NCI-H2227 (cell line): ENCODE data around the gene LYPD6B.
A peak's percentile ranks its signal among the peaks of the same experiment; 100 is the strongest.

Experiments used
- DNase-seq: peaks from one replicate; lab custom pipeline; 2025; ENCODE audit not compliant: unreplicated experiment; lab: John Stamatoyannopoulos, UW

Gene LYPD6B

DNA sequence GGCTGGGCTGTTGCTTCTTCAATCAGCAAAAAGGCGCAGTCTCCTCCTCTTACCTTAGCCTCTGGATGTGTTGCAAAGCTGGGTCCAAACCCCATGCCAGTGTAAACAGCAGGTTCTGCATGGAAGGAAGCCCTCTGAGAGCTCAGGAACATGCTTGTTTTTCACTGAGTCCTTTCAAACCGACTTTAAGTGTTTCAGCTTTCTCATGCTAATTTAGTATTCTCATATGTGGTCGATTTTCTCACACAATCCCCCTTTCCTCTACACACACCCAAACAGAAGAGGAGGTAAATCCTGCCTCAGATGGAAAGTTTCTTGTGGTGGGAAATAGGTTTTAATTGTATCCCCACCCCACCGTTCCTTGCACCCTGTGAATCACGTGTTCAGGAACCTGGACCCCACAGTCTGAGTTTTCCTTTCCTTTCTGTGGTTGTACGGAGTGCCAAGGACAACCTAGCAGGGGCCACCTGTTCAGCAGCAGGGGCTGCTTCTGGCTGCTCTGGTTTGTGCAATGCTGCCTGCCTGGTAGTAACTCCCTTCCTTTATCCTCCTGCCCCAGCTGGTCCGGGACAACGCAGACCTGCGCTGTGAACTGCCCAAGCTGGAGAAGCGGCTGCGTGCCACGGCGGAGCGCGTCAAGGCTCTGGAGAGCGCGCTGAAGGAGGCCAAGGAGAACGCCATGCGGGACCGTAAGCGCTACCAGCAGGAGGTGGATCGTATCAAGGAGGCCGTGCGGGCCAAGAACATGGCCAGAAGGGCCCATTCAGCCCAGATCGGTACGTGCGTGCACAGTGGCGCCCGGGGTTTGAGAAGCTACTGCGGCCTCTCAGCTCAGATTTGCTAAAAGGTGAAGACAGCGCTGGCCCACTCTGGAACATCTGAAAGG is 28.7 kb upstream of the LYPD6B start:
- DNase-seq, result no peak

DNA sequence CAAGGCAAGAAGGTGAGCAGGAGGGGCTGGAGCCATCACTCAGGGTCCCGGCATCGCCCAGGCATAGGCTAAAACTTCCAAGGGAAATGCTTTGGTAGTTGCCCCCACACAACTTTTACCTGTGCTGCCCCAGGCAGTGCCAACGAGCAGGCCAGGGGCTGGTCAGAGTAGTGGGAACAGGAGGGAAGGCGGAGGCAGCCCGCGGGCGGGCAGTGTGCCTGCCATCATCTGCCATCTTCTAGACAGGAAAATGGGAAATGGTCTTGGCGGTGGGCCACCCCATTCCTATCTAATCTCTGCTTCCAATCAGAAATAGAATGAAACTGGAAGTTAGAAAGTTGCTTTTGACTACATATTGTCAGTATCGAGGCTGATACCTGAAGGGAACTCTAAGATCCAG is 26.0 kb upstream of the LYPD6B start:
- DNase-seq, result no peak

GRCh38 chr2:149015501-149015900 is 23.0 kb upstream of the LYPD6B start:
- no peak for DNase-seq

DNA sequence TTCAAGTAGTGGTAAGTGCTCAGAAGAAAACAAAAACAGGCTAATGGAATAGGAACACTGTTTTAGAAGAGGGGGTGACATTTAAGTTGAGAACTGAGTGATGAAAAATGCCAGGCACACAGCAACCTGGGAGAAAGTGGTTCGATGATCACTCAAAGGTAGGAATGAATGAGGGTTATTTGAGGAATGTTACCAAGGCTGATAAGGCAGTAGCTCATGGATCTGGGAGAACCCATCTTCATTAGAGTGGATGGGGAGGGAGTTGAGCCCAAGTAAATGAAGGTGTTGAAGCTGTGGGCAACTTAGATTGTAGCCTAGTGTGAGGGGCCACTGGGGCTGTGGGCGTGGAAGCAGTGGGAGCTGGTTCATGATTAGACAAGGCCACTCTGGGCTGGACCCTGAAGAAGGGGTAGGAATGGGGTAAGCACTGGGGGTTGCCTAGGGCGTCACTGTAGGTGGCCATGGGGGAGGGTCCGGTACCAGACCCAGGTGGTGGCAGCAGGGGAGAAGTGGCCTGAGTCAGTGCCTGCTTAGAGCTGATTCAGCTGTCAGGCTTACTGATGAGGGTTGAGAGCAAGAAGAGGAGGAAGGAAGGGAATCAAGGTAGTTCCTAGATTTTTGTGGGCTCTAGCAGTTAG is 22.5 kb upstream of the LYPD6B start:
- no peak for DNase-seq

- DNase-seq, result peak; percentile 92
These were observed 21.1 kb upstream of the LYPD6B start for GRCh38 chr2:149017116-149017985.

- no peak for DNase-seq
These were observed 19.5 kb upstream of the LYPD6B start for GRCh38 chr2:149018981-149019380.

GRCh38 chr2:149019768-149020167 is 18.7 kb upstream of the LYPD6B start:
- no peak for DNase-seq

DNA sequence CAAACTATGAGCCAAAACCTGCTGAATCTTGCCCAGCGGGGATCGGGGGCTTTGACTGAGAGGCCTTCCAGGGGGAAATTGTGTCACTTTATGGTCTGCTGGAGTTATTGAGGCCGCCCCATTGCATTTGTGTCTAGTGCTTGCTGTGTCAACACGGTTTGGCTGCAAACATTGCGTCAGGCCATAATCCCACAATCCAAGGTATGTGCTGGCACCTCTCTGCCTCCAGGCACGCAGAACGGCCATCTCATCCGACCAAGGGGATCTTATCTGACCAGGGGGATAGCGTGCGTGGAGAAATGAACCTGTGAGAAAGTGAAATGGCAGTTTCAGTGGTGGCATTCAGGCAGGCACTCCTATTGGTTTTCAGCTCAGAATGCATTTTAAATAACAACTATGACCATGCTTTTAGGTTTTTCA is 18.1 kb upstream of the LYPD6B start:
- no peak for DNase-seq

DNA sequence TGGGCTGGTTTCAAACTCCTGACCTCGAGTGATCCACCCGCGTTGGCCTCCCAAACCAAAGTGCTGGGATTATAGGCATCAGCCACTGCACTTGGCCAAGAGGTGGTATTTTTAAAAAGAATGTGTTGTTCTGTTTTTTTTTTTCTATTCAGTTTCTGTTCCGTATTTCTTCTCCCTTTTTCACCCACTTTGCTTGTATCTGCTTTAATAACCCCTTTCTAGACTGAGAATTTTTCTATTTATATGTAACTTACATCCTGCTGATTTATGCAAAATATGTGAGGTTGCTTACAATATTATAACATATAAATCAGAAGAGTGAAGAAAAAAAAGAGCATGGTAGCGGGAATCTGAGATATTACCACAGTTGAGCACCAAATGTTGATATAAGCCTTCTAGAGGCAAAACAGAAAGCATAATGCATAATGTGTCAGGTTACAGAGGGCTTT is 17.2 kb upstream of the LYPD6B start:
- no peak for DNase-seq

- no peak for DNase-seq
These were observed 16.7 kb upstream of the LYPD6B start for GRCh38 chr2:149021761-149022160.

DNA sequence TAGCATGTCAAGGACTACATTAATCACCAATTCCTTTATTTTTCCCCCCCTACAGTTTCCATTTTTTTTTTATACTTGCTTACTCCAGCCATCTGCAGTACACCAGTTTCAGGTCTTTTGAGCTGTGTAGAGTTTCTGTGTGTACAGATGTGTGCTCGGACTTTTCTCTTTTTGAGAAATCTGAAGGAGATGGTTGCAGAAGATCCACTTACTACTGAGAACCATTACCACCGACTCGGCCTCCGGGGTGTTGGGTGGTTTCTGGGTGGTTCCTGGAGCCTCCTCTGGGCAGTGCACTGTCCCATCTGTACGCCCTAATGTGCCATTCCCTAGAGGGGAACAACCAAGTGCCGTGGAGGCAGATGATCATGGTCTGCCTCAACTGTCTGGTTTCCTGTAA is 15.4 kb upstream of the LYPD6B start:
- no peak for DNase-seq

- DNase-seq, result no peak
These were observed 10.8 kb upstream of the LYPD6B start for GRCh38 chr2:149027590-149028250.

GRCh38 chr2:149028377-149028776 is 10.1 kb upstream of the LYPD6B start:
- no peak for DNase-seq

DNA sequence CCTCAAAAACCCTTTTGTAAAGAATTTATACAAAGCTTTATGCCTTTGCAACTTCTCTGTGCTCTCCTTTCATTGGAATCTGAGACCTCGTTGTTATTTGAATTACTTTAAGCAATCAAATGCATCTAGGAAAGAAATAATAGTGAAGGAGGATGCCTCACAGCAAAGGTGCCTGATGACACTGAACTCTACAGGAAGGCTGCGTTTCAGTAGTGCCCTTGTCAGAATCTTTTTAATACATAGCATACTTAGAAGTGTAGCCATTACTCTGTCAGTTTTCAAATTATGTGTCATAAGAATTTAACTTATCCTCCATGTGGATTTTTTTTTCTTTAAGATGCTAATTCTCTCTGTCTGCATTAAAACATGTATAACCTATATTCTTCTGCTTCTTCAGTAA is 9.6 kb upstream of the LYPD6B start:
- DNase-seq, result no peak

DNA sequence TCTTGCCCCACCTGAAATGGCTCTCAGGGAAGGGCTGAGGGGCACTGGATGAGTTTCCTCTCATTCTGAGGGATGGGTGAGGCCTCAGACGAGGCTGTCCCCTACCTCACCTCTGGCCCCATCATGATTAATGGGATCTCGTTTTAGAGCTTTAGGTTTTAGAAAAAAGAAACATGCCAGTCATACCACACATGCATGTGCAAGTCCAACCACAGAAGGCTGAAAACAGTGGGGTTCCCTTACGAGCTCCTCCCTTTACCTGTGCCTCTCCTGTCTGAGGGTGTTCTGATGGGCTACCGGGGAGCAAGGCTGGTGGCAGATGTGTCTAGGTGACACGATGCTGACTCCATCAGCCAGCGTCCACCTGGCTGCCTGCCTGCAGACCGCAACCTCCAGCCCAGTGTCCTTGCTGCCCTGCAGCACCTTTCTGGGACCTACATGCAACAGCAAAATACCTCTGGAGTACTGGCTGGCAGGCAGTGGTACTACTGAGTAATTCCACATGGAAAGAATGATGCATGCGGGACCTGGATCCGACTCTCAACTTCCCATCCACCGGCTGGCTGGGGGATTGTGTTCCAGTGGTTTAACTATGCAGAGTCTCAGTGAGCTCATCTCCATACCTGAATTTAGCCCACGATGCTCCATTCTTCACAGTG is 9.1 kb upstream of the LYPD6B start:
- DNase-seq, result no peak

- no peak for DNase-seq
These were observed 7.1 kb upstream of the LYPD6B start for GRCh38 chr2:149031396-149031795.

GRCh38 chr2:149033716-149034115 is 4.8 kb upstream of the LYPD6B start:
- peak; percentile 51 for DNase-seq

- no peak for DNase-seq
These were observed 4.1 kb upstream of the LYPD6B start for GRCh38 chr2:149034406-149034805.

DNA sequence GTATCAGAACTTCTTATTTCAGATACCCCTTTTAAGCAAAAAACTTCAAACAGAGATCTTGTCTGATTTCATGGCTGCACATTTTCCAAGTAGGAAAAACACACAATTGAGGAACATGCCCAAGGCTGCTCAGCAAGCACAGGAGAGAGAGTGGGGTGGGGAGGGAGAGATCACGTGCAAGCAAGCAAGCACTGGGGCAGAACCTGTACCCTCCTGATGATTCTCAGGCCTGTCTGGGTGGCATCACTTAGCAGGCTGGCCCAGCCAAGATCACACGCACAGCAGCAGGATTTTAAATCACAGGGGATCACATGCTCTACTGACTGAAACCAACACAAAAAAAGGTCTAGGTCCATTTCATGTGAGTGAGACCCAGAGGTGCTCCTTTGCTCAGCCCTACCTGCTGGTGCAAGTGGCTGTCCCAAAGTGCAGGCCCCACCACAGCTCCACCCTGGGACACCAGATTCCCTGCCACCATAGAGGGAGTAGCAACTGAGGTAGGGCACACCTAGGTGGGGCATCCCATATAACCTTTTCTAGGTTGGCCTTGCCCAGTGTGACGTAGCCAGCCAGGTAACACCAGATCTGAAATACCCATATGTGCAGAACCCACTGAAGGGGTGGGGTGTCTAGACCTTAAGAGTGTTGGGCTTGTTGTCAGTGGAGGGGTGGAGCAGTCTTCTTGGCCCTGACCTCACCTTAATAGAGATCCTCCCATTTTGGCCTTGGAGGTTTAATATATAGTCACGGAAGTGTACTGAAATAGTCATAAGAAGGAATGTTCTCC is 1.8 kb upstream of the LYPD6B start:
- DNase-seq, result no peak

DNA sequence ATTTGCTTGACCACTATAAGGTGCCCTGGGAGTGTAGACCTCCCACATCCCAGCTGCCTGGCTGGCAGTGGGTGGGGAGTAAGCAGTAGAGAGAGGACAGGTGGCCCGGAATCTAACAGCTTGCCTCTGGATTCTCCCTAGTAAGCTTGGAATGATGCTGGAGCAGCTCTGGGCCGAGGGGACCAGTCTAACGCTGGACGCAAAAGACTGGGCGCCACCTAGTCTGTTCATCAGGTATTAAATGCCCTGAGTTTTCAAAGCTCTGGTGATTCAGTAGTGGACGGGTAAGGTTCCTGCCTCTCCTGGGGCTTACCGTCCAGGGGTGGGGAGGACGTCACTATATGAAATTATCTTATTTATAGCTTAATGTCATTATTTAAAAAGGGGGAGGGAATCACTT is 648 bp upstream of the LYPD6B start:
- peak; percentile 26 for DNase-seq
